HG02884 (cell line): ENCODE measurements around the gene MTM1.

Experiments
- ATAC-seq: cut with Tn5 transposase; IDR thresholded peaks from one replicate; pipeline ENCODE4 v1.9.1; 2021; ENCODE audit warnings: mild to moderate bottlenecking, moderate library complexity; ENCODE audit not compliant: unreplicated experiment

MTM1 gene

GRCh38 chrX:150548251-150548650 lies 20.2 kb upstream of the MTM1 start:
- no peak for ATAC-seq

- no peak for ATAC-seq
Measured at GRCh38 chrX:150548684-150549083, 19.7 kb upstream of the MTM1 start.

GRCh38 chrX:150551963-150552362 lies 16.5 kb upstream of the MTM1 start:
- ATAC-seq, result no peak

- ATAC-seq, result no peak
Measured at GRCh38 chrX:150558424-150558823, 10.0 kb upstream of the MTM1 start.

- ATAC-seq, result no peak
Measured at GRCh38 chrX:150564838-150565237, 3.6 kb upstream of the MTM1 start.

- ATAC-seq, result no peak
Measured at GRCh38 chrX:150565551-150565950, 2.9 kb upstream of the MTM1 start.

- no peak for ATAC-seq
Measured at GRCh38 chrX:150566734-150567182, 1.7 kb upstream of the MTM1 start.

GRCh38 chrX:150567645-150568319 lies 639 bp upstream of the MTM1 start:
- ATAC-seq, result no peak

GRCh38 chrX:150569155-150569477 lies 695 bp downstream of the MTM1 start:
- peak; percentile 28 for ATAC-seq

- no peak for ATAC-seq
Measured at GRCh38 chrX:150570512-150570911, 2.1 kb downstream of the MTM1 start.

GRCh38 chrX:150572206-150572605 lies 3.8 kb downstream of the MTM1 start:
- ATAC-seq, result no peak

- ATAC-seq, result no peak
Measured at GRCh38 chrX:150573106-150573505, 4.7 kb downstream of the MTM1 start.

- ATAC-seq, result peak; percentile 39
Measured at GRCh38 chrX:150573702-150574101, 5.3 kb downstream of the MTM1 start.

GRCh38 chrX:150574559-150575418 lies 6.4 kb downstream of the MTM1 start:
- ATAC-seq, result peak; percentile 49

GRCh38 chrX:150575419-150575814 lies 7.0 kb downstream of the MTM1 start:
- peak; percentile 36 for ATAC-seq

GRCh38 chrX:150577174-150577573 lies 8.8 kb downstream of the MTM1 start:
- ATAC-seq, result no peak

- ATAC-seq, result no peak
Measured at GRCh38 chrX:150581093-150581775, 12.8 kb downstream of the MTM1 start.

- ATAC-seq, result no peak
Measured at GRCh38 chrX:150582338-150582948, 14.0 kb downstream of the MTM1 start.

GRCh38 chrX:150587585-150588503 lies 19.4 kb downstream of the MTM1 start:
- no peak for ATAC-seq

- ATAC-seq, result no peak
Measured at GRCh38 chrX:150594584-150594983, 26.2 kb downstream of the MTM1 start.
